PC-3 (cell line): ENCODE data around the gene ANKRD37. TPM values are rescaled to one million over a fixed set of nuclear protein-coding genes. Genes with fewer than 3 reads are reported as not detected.

ENCODE experiments used
- ATAC-seq: fragments of 200-7000 bp; cut with Tn5 transposase; 2 replicates; pipeline ENCODE4 v1.9.1; 2020; ENCODE audit warnings: mild to moderate bottlenecking, moderate library complexity
- BruUV-seq: library from RNA; stranded (reverse); fragments of 400-500 nt; replicated peaks from 2 replicates; lab custom pipeline; 2021; lab: Mats Ljungman, UMichigan
- CTCF ChIA-PET: fragments of 300-600 bp; sonication (Branson Sonifier 250); formaldehyde crosslinking; loops from one replicate; lab custom pipeline; 2022; ENCODE audit warnings: antibody characterized with exemption; lab: Charles Lee
- POLR2A ChIA-PET: fragments of 300-600 bp; sonication (Branson Sonifier 250); formaldehyde crosslinking; loops from one replicate; lab custom pipeline; 2022; ENCODE audit warnings: antibody characterized with exemption; ENCODE audit not compliant: unreplicated experiment; lab: Charles Lee
- DNase-seq: peaks from one replicate; pipeline ENCODE4 v3.0.0-alpha.2; 2015
- H2AFZ ChIP-seq: fragments of 300-600 bp; sonication (generic); 2 replicates; pipeline ENCODE4 v1.6.0; 2016; ENCODE audit warnings: antibody characterized with exemption, low read length
- H3F3A ChIP-seq: fragments of 300-600 bp; sonication (generic); one replicate; pipeline ENCODE4 v1.6.0; 2017; ENCODE audit warnings: antibody characterized with exemption, low read length, control low read depth, mild to moderate bottlenecking; ENCODE audit not compliant: unreplicated experiment
- H3K27ac ChIP-seq: fragments of 300-600 bp; sonication (generic); 2 replicates; pipeline ENCODE4 v1.5.1; 2016; ENCODE audit warnings: mild to moderate bottlenecking, low read length
- H3K27me3 ChIP-seq: fragments of 300-600 bp; sonication (generic); 2 replicates; pipeline ENCODE4 v1.6.1; 2016; ENCODE audit warnings: low read length, mixed read lengths
- H3K36me3 ChIP-seq: fragments of 300-600 bp; sonication (generic); 2 replicates; pipeline ENCODE4 v1.6.1; 2016; ENCODE audit warnings: low read depth, mixed run types, low read length, mixed read lengths
- H3K4me1 ChIP-seq: fragments of 300-600 bp; sonication (generic); 2 replicates; pipeline ENCODE4 v1.5.1; 2016; ENCODE audit warnings: low read length; ENCODE audit not compliant: insufficient read depth
- H3K4me2 ChIP-seq: fragments of 300-600 bp; sonication (generic); 2 replicates; pipeline ENCODE4 v1.6.0; 2016; ENCODE audit warnings: low read length
- H3K4me3 ChIP-seq: fragments of 300-600 bp; sonication (generic); 2 replicates; pipeline ENCODE4 v1.5.1; 2016; ENCODE audit warnings: mild to moderate bottlenecking, low read length, mixed read lengths
- H3K79me2 ChIP-seq: fragments of 300-600 bp; sonication (generic); 2 replicates; pipeline ENCODE4 v1.6.1; 2017; ENCODE audit warnings: low read length, mixed read lengths
- H3K9ac ChIP-seq: fragments of 300-600 bp; sonication (generic); 2 replicates; pipeline ENCODE4 v1.6.0; 2016; ENCODE audit warnings: mild to moderate bottlenecking, low read length
- H3K9me2 ChIP-seq: fragments of 300-600 bp; sonication (generic); replicated peaks from 2 replicates; pipeline ENCODE4 v1.6.1; 2016; ENCODE audit warnings: mixed run types, low read length, mixed read lengths
- H3K9me3 ChIP-seq: fragments of 300-600 bp; sonication (generic); 2 replicates; pipeline ENCODE4 v1.6.1; 2016; ENCODE audit warnings: low read length, mixed read lengths
- H4K20me1 ChIP-seq: fragments of 300-600 bp; sonication (generic); 2 replicates; pipeline ENCODE4 v1.6.1; 2016; ENCODE audit warnings: low read length, mixed read lengths
- CTCF ChIP-seq: fragments of 300-600 bp; sonication (generic); conservative IDR thresholded peaks from 2 replicates; pipeline ENCODE4 v1.5.1; 2017; ENCODE audit warnings: antibody characterized with exemption, low read depth, mild to moderate bottlenecking, low read length
- EZH2 ChIP-seq: fragments of 300-600 bp; sonication (generic); IDR thresholded peaks from one replicate; pipeline ENCODE4 v1.6.1; 2017; ENCODE audit warnings: antibody characterized with exemption, mild to moderate bottlenecking, low read length; ENCODE audit not compliant: unreplicated experiment
- EZH2phosphoT487 ChIP-seq: fragments of 300-600 bp; sonication (generic); IDR thresholded peaks from 2 replicates; pipeline ENCODE4 v1.6.1; 2018; ENCODE audit warnings: mild to moderate bottlenecking, antibody characterized with exemption, low read length, borderline replicate concordance
- intact Hi-C: fragments of 100-400 bp; cut with micrococcal nuclease; formaldehyde crosslinking; loops from 2 replicates; pipeline ENCODE4 v1.9.0; 2023
- total RNA-seq: library from RNA; depleted of rRNA; stranded (reverse); fragments of >200 nt; gene quantifications from 2 replicates; pipeline ENCODE4 v1.2.3, GENCODE V29; 2014

Gene ANKRD37
- total RNA-seq, 1 experiment from 2014 or later, result 18.7 TPM

GRCh38 chr4:185421366-185422124 is 24.9 kb downstream of the ANKRD37 start:
- Histone ChIP-seq H3K4me2 (no peak overlapping the region), H3K9ac (no peak overlapping the region), H3K4me1 (peaks cover 5% of the 10 kb centered on the region), H3K9me2 (no peaks in the 10 kb centered on the region), H3K4me3 (no peak overlapping the region), H3K27me3 (no peaks in the 10 kb centered on the region), H2AFZ (no peak overlapping the region), H3K9me3 (no peaks in the 10 kb centered on the region), H3K27ac (no peak overlapping the region), H3K79me2 (peaks cover 22% of the 10 kb centered on the region), H3K36me3 (no peaks in the 10 kb centered on the region), H4K20me1 (no peaks in the 10 kb centered on the region), H3F3A (no peaks in the 10 kb centered on the region)
- TF ChIP-seq EZH2phosphoT487 (no peak), EZH2 (no peak), CTCF (no peak)
- ChIA-PET POLR2A (no interaction called here), CTCF (no interaction called here)
- ATAC-seq (no peak), DNase-seq (no peak)
- intact Hi-C loops, result no loop called here
- BruUV-seq, result no TSS peak

DNA sequence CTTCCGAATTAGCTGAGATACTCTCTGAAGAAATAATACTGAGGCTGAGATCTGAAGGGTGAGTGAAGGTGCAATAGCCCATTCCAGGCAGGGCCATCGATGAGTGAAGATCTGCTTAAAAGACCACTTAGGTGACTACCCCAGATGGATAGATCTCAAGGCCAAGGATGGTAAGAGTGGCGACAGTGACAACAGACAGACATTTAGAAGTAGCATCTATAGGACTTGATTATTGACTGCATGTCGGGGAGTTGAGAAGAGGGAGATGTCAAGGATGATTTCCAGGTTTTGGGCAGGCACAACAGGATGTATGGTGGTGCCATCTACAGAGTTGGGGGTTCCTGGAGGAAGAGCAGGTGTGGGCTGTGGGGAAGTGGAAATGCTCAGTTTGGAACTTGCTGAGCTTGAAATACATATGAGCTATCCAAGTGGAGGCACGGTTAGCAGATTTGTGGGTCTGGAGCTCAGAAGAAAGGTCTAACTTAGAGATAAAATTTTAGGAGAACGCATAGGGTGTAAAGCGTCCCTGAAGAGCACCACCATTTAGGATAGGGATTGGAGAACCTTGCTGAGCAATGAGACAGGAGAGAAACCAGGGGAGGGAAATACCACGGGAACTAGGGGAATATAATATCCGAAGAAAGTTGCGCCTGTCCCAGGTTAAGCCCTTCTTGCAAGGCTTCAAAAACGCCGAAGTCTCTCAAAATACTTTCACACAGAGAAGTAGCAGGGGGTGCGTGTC is 28.4 kb downstream of the ANKRD37 start:
- no peaks in the 10 kb centered on the region for H3F3A ChIP-seq
- peak overlapping the region; percentile 97 for H2AFZ ChIP-seq
- ATAC-seq (peak; percentile 52), DNase-seq (no peak)
- intact Hi-C loops, result loop anchor here (2.0 kb wide), 1 partner anchor 28 kb away; the partner anchor contains the start of gene ANKRD37
- no peaks in the 10 kb centered on the region for H4K20me1 ChIP-seq
- POLR2A ChIA-PET, result interaction anchor here (0.6 to 1.0 kb wide), 5 partner anchors 14 to 119 kb away, joined by 3 to 5 read pairs (median 3); partner anchors contain the start of gene ANKRD37
- H3K9me3 ChIP-seq, result no peaks in the 10 kb centered on the region
- peak overlapping the region; percentile 95 for H3K4me3 ChIP-seq
- TF ChIP-seq EZH2, result no peak
- no peak for TF ChIP-seq EZH2phosphoT487
- no peak for TF ChIP-seq CTCF
- no peaks in the 10 kb centered on the region for H3K27me3 ChIP-seq
- H3K27ac ChIP-seq, result peak overlapping the region; percentile 83
- peaks cover 5% of the 10 kb centered on the region for H3K4me1 ChIP-seq
- peak overlapping the region; percentile 87 for H3K4me2 ChIP-seq
- TSS peak; percentile 56 for BruUV-seq
- H3K36me3 ChIP-seq, result no peaks in the 10 kb centered on the region
- peak overlapping the region; percentile 98 for H3K9ac ChIP-seq
- CTCF ChIA-PET, result interaction anchor here (1.0 kb wide), 1 partner anchor 173 kb away, joined by 3 read pairs; no protein-coding TSS in a partner anchor
- H3K9me2 ChIP-seq, result no peaks in the 10 kb centered on the region
- H3K79me2 ChIP-seq, result peaks cover 22% of the 10 kb centered on the region
